ENCODE results near the gene HPS1. TPM values are rescaled to one million over a fixed set of nuclear protein-coding genes. Genes with fewer than 3 reads are reported as not detected.

HPS1 gene
- total RNA-seq, 1 experiment from 2014 or later, result 38.0 TPM

- Histone ChIP-seq H3K36me3 (replicated peaks; ENCODE audit: control insufficient read depth, insufficient read depth, low read length) (no peaks in the 10 kb centered on the region), H3K4me3 (ENCODE audit: insufficient read depth, low read depth, low read length) (no peak overlapping the region), H3K27me3 (ENCODE audit: control insufficient read depth, insufficient read depth, low read length) (peaks cover 5% of the 10 kb centered on the region)
- DNase-seq, result no peak
These were observed 24.1 kb upstream of the HPS1 start for GRCh38 chr10:98470850-98471249.

- no peaks in the 10 kb centered on the region for H3K36me3 ChIP-seq (replicated peaks; ENCODE audit: control insufficient read depth, insufficient read depth, low read length)
- H3K4me3 ChIP-seq (ENCODE audit: insufficient read depth, low read depth, low read length), result no peak overlapping the region
- DNase-seq, result no peak
- peaks cover 5% of the 10 kb centered on the region for H3K27me3 ChIP-seq (ENCODE audit: control insufficient read depth, insufficient read depth, low read length)
These were observed 22.5 kb upstream of the HPS1 start for GRCh38 chr10:98469001-98469931.

GRCh38 chr10:98467506-98468318, 21.0 kb upstream of the HPS1 start:
- H3K4me3 ChIP-seq (ENCODE audit: insufficient read depth, low read depth, low read length), result peak overlapping the region; percentile 52
- peaks cover 5% of the 10 kb centered on the region for H3K27me3 ChIP-seq (ENCODE audit: control insufficient read depth, insufficient read depth, low read length)
- DNase-seq, result peak; percentile 89
- H3K36me3 ChIP-seq (replicated peaks; ENCODE audit: control insufficient read depth, insufficient read depth, low read length), result no peaks in the 10 kb centered on the region

GRCh38 chr10:98466861-98467505, 20.2 kb upstream of the HPS1 start:
- no peak for DNase-seq
- Histone ChIP-seq H3K27me3 (ENCODE audit: control insufficient read depth, insufficient read depth, low read length) (peaks cover 5% of the 10 kb centered on the region), H3K36me3 (replicated peaks; ENCODE audit: control insufficient read depth, insufficient read depth, low read length) (no peaks in the 10 kb centered on the region), H3K4me3 (ENCODE audit: insufficient read depth, low read depth, low read length) (no peak overlapping the region)

- DNase-seq, result no peak
- H3K27me3 ChIP-seq (ENCODE audit: control insufficient read depth, insufficient read depth, low read length), result peaks cover 5% of the 10 kb centered on the region
- no peaks in the 10 kb centered on the region for H3K36me3 ChIP-seq (replicated peaks; ENCODE audit: control insufficient read depth, insufficient read depth, low read length)
- no peak overlapping the region for H3K4me3 ChIP-seq (ENCODE audit: insufficient read depth, low read depth, low read length)
These were observed 19.1 kb upstream of the HPS1 start for GRCh38 chr10:98465866-98466265.

GRCh38 chr10:98463976-98464754, 17.4 kb upstream of the HPS1 start:
- no peak for DNase-seq
- Histone ChIP-seq H3K27me3 (ENCODE audit: control insufficient read depth, insufficient read depth, low read length) (peaks cover 5% of the 10 kb centered on the region), H3K4me3 (ENCODE audit: insufficient read depth, low read depth, low read length) (no peak overlapping the region), H3K36me3 (replicated peaks; ENCODE audit: control insufficient read depth, insufficient read depth, low read length) (no peaks in the 10 kb centered on the region)

GRCh38 chr10:98463016-98463415, 16.3 kb upstream of the HPS1 start:
- Histone ChIP-seq H3K36me3 (replicated peaks; ENCODE audit: control insufficient read depth, insufficient read depth, low read length) (no peaks in the 10 kb centered on the region), H3K27me3 (ENCODE audit: control insufficient read depth, insufficient read depth, low read length) (peaks cover 1% of the 10 kb centered on the region), H3K4me3 (ENCODE audit: insufficient read depth, low read depth, low read length) (no peak overlapping the region)
- no peak for DNase-seq

- no peak for DNase-seq
- no peaks in the 10 kb centered on the region for H3K27me3 ChIP-seq (ENCODE audit: control insufficient read depth, insufficient read depth, low read length)
- H3K4me3 ChIP-seq (ENCODE audit: insufficient read depth, low read depth, low read length), result no peak overlapping the region
- H3K36me3 ChIP-seq (replicated peaks; ENCODE audit: control insufficient read depth, insufficient read depth, low read length), result no peaks in the 10 kb centered on the region
These were observed 14.7 kb upstream of the HPS1 start for GRCh38 chr10:98461500-98461842.

GRCh38 chr10:98460837-98461499, 14.2 kb upstream of the HPS1 start:
- no peak for DNase-seq
- Histone ChIP-seq H3K4me3 (ENCODE audit: insufficient read depth, low read depth, low read length) (no peak overlapping the region), H3K27me3 (ENCODE audit: control insufficient read depth, insufficient read depth, low read length) (no peaks in the 10 kb centered on the region), H3K36me3 (replicated peaks; ENCODE audit: control insufficient read depth, insufficient read depth, low read length) (no peaks in the 10 kb centered on the region)

- DNase-seq, result no peak
These were observed 12.4 kb upstream of the HPS1 start for GRCh38 chr10:98458809-98459784.

GRCh38 chr10:98457721-98458120, 11.0 kb upstream of the HPS1 start:
- Histone ChIP-seq H3K27me3 (ENCODE audit: control insufficient read depth, insufficient read depth, low read length) (no peaks in the 10 kb centered on the region), H3K4me3 (ENCODE audit: insufficient read depth, low read depth, low read length) (no peak overlapping the region), H3K36me3 (replicated peaks; ENCODE audit: control insufficient read depth, insufficient read depth, low read length) (no peaks in the 10 kb centered on the region)
- DNase-seq, result no peak

More at GRCh38 chr10:98458809-98459784, 12.4 kb upstream of the HPS1 start:
- no peaks in the 10 kb centered on the region for H3K36me3 ChIP-seq (replicated peaks; ENCODE audit: control insufficient read depth, insufficient read depth, low read length)
- H3K4me3 ChIP-seq (ENCODE audit: insufficient read depth, low read depth, low read length), result no peak overlapping the region
- no peaks in the 10 kb centered on the region for H3K27me3 ChIP-seq (ENCODE audit: control insufficient read depth, insufficient read depth, low read length)

- Histone ChIP-seq H3K4me3 (ENCODE audit: insufficient read depth, low read depth, low read length) (no peak overlapping the region), H3K36me3 (replicated peaks; ENCODE audit: control insufficient read depth, insufficient read depth, low read length) (no peaks in the 10 kb centered on the region), H3K27me3 (ENCODE audit: control insufficient read depth, insufficient read depth, low read length) (no peaks in the 10 kb centered on the region)
- peak; percentile 70 for DNase-seq
These were observed 10.1 kb upstream of the HPS1 start for GRCh38 chr10:98456686-98457482.
